Testis (tissue), 2 donors: ENCODE data around the gene PLEKHG5.

Experiments used
- POLR2A ChIP-seq: fragments of 450-650 bp; IDR thresholded peaks from one replicate; pipeline ENCODE4 v1.6.1; 2017; ENCODE audit warnings: antibody characterized with exemption, mild to moderate bottlenecking, moderate library complexity
- TF ChIP-seq, protein P1 (sequence below), 3 experiments: fragments of 450-650 bp in 2 of 3; fragments of 200-600 bp in 1 of 3; sonication (generic) in 1 of 3; IDR thresholded peaks; one replicate each; pipeline ENCODE4 v1.5.1; 2016 to 2019; ENCODE audit warnings: antibody characterized with exemption in 3 of 3, mild to moderate bottlenecking in 2 of 3, moderate library complexity in 1 of 3

DNA sequence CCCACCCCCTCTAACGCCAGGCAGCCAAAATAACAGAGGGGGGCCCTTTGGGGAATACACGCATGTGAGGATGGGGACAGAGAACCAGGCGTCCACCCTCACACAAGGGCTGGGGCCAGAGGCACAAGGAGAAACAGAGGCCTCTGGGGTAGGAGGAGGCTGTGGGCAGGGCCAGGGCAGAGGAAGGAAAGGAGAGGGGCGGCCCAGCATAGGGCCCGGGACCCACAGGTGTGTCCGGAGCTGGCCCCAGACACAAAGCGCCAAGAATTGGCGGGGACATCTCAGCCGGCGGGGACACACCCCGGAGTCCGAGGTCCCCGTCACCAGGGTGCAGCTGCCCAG is 6.7 kb downstream of the PLEKHG5 start:
- no peak for TF ChIP-seq POLR2A
- TF ChIP-seq, protein P1, sequence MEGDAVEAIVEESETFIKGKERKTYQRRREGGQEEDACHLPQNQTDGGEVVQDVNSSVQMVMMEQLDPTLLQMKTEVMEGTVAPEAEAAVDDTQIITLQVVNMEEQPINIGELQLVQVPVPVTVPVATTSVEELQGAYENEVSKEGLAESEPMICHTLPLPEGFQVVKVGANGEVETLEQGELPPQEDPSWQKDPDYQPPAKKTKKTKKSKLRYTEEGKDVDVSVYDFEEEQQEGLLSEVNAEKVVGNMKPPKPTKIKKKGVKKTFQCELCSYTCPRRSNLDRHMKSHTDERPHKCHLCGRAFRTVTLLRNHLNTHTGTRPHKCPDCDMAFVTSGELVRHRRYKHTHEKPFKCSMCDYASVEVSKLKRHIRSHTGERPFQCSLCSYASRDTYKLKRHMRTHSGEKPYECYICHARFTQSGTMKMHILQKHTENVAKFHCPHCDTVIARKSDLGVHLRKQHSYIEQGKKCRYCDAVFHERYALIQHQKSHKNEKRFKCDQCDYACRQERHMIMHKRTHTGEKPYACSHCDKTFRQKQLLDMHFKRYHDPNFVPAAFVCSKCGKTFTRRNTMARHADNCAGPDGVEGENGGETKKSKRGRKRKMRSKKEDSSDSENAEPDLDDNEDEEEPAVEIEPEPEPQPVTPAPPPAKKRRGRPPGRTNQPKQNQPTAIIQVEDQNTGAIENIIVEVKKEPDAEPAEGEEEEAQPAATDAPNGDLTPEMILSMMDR (IDR thresholded peaks at IDR 0.05), result no peak
